Measurements from ENCODE around the gene IFNL4. TPM values are rescaled to one million over a fixed set of nuclear protein-coding genes. Genes with fewer than 3 reads are reported as not detected.

The IFNL4 gene
- total RNA-seq (2021) (not detected in 2 replicates), Bru-seq, nascent RNA (not detected), BruChase-seq, experiment 1, labeled RNA remaining after a 2-hour chase (not detected), BruChase-seq, experiment 2, labeled RNA remaining after a 6-hour chase (not detected)
- long read RNA-seq: 0 reads

- no peak within 1 kb of the TSS for H2AFZ ChIP-seq
- CTCF ChIA-PET: no interaction called here
- peaks cover 11% of the 10 kb centered on the region; the same call in 1 of the 2 replicates for H3K27me3 ChIP-seq (ENCODE audit: insufficient read depth, low read depth)
Measured at GRCh38 chr19:39248806-39249205, at the start of gene IFNL4. Gene IFNL4 (minus strand): TSS chr19:39248856.

GRCh38 chr19:39297931-39298634 is 49.4 kb upstream of the IFNL4 start:
- no peak overlapping the region for H3K4me2 ChIP-seq
- intact Hi-C loops (cut with micrococcal nuclease; ENCODE audit: unreplicated experiment): no loop called here
- no peaks in the 10 kb centered on the region for H3K9me3 ChIP-seq (ENCODE audit: insufficient read depth, low read depth)
- no peaks in the 10 kb centered on the region for H4K20me1 ChIP-seq (ENCODE audit: insufficient read depth)
- BruUV-seq (replicated peaks): no TSS peak
- no peaks in the 10 kb centered on the region for H3K9me2 ChIP-seq (ENCODE audit: insufficient read depth)
- H3F3A ChIP-seq (ENCODE audit: insufficient read depth, low read depth): peaks cover 7% of the 10 kb centered on the region; the same call in 1 of the 2 replicates
- TF ChIP-seq EZH2 (IDR thresholded peaks at IDR 0.05; ENCODE audit: low read depth) (no peak), CTCF (conservative IDR thresholded peaks at IDR 0.05) (no peak)
- ChIA-PET CTCF (no interaction called here), POLR2A (ENCODE audit: unreplicated experiment) (no interaction called here)
- DNase-seq: no peak
- no peaks in the 10 kb centered on the region for H3K27me3 ChIP-seq (ENCODE audit: insufficient read depth, low read depth)
- H3K4me1 ChIP-seq (replicated peaks; ENCODE audit: insufficient read depth): peaks cover 2% of the 10 kb centered on the region
- H3K36me3 ChIP-seq (ENCODE audit: low read depth): no peaks in the 10 kb centered on the region
- H3K79me2 ChIP-seq (ENCODE audit: low read depth): no peaks in the 10 kb centered on the region
- no peak overlapping the region for H3K27ac ChIP-seq
- H3K4me3 ChIP-seq: no peak overlapping the region
- H2AFZ ChIP-seq: no peak overlapping the region

More at GRCh38 chr19:39248806-39249205, at the start of gene IFNL4:
- no peak within 1 kb of the TSS for H3K27ac ChIP-seq
- no peak within 1 kb of the TSS for H3K4me3 ChIP-seq
- no peak for DNase-seq
- H3K9me3 ChIP-seq (ENCODE audit: insufficient read depth, low read depth): no peaks in the 10 kb centered on the region
- no peaks in the 10 kb centered on the region for H3K9me2 ChIP-seq (ENCODE audit: insufficient read depth)
- H3K36me3 ChIP-seq (ENCODE audit: low read depth): no peaks in the 10 kb centered on the region
- no TSS peak for BruUV-seq (replicated peaks)
- no peak within 1 kb of the TSS for H3K4me2 ChIP-seq
- POLR2A ChIA-PET (ENCODE audit: unreplicated experiment): no interaction called here
- no peaks in the 10 kb centered on the region for H3K4me1 ChIP-seq (replicated peaks; ENCODE audit: insufficient read depth)
- H3K79me2 ChIP-seq (ENCODE audit: low read depth): no peaks in the 10 kb centered on the region
- H3F3A ChIP-seq (ENCODE audit: insufficient read depth, low read depth): no peaks in the 10 kb centered on the region
- intact Hi-C loops (cut with micrococcal nuclease; ENCODE audit: unreplicated experiment): no loop called here
- no peak for TF ChIP-seq CTCF (conservative IDR thresholded peaks at IDR 0.05)
- TF ChIP-seq EZH2 (IDR thresholded peaks at IDR 0.05; ENCODE audit: low read depth): no peak
- H4K20me1 ChIP-seq (ENCODE audit: insufficient read depth): no peaks in the 10 kb centered on the region

GRCh38 chr19:39296906-39297305 is 48.2 kb upstream of the IFNL4 start:
- DNase-seq: no peak
- POLR2A ChIA-PET (ENCODE audit: unreplicated experiment): interaction anchor here (0.6 kb wide), 1 partner anchor 13 kb away, joined by 3 read pairs; no protein-coding TSS in a partner anchor
- no peaks in the 10 kb centered on the region for H3K36me3 ChIP-seq (ENCODE audit: low read depth)
- H4K20me1 ChIP-seq (ENCODE audit: insufficient read depth): no peaks in the 10 kb centered on the region
- H3K27me3 ChIP-seq (ENCODE audit: insufficient read depth, low read depth): no peaks in the 10 kb centered on the region
- H3K4me2 ChIP-seq: no peak overlapping the region
- CTCF ChIA-PET: interaction anchor here (0.6 to 0.7 kb wide), 2 partner anchors 27 to 113 kb away, joined by 3 to 5 read pairs; no protein-coding TSS in a partner anchor
- peaks cover 7% of the 10 kb centered on the region; the same call in 1 of the 2 replicates for H3F3A ChIP-seq (ENCODE audit: insufficient read depth, low read depth)
- H3K4me1 ChIP-seq (replicated peaks; ENCODE audit: insufficient read depth): peaks cover 12% of the 10 kb centered on the region
- no peak overlapping the region for H3K4me3 ChIP-seq
- H3K27ac ChIP-seq: no peak overlapping the region
- TF ChIP-seq EZH2 (IDR thresholded peaks at IDR 0.05; ENCODE audit: low read depth): no peak
- no peak for TF ChIP-seq CTCF (conservative IDR thresholded peaks at IDR 0.05)
- H2AFZ ChIP-seq: no peak overlapping the region
- no peaks in the 10 kb centered on the region for H3K9me3 ChIP-seq (ENCODE audit: insufficient read depth, low read depth)
- no peaks in the 10 kb centered on the region for H3K9me2 ChIP-seq (ENCODE audit: insufficient read depth)
- no TSS peak for BruUV-seq (replicated peaks)
- no peaks in the 10 kb centered on the region for H3K79me2 ChIP-seq (ENCODE audit: low read depth)
- intact Hi-C loops (cut with micrococcal nuclease; ENCODE audit: unreplicated experiment): no loop called here
